H9 (cell line): ENCODE results near the gene TSG101. TPM values are rescaled to one million over a fixed set of nuclear protein-coding genes. Genes with fewer than 3 reads are reported as not detected.

Source experiments
- DNase-seq: peaks from one replicate; pipeline ENCODE4 v3.0.0-alpha.2; 2017
- H2AFZ ChIP-seq: one replicate; pipeline ENCODE4 v1.6.1; 2013; ENCODE audit warnings: mild to moderate bottlenecking, low read length, control low read depth, moderate library complexity
- H2AK5ac ChIP-seq: 2 replicates; pipeline ENCODE4 v1.6.1; 2013; ENCODE audit warnings: low read length, control low read depth, mixed read lengths; ENCODE audit not compliant: insufficient read length
- H2BK120ac ChIP-seq: one replicate; pipeline ENCODE4 v1.6.1; 2013; ENCODE audit warnings: low read depth, mild to moderate bottlenecking, low read length, control low read depth, inconsistent platforms; ENCODE audit not compliant: poor library complexity, severe bottlenecking
- H2BK12ac ChIP-seq: 2 replicates; pipeline ENCODE4 v1.6.1; 2013; ENCODE audit warnings: low read length, control low read depth, mixed read lengths, low read depth; ENCODE audit not compliant: insufficient read length
- H2BK15ac ChIP-seq: 2 replicates; pipeline ENCODE4 v1.6.1; 2013; ENCODE audit warnings: low read depth, low read length, control low read depth
- H2BK20ac ChIP-seq: one replicate; pipeline ENCODE4 v1.6.1; 2013; ENCODE audit warnings: low read depth, mild to moderate bottlenecking, low read length, control low read depth, inconsistent platforms; ENCODE audit not compliant: poor library complexity, severe bottlenecking
- H2BK5ac ChIP-seq: 2 replicates; pipeline ENCODE4 v1.6.1; 2013; ENCODE audit warnings: low read length, control low read depth, mixed read lengths; ENCODE audit not compliant: insufficient read length
- H3K14ac ChIP-seq: 2 replicates; pipeline ENCODE4 v1.6.1; 2013; ENCODE audit warnings: low read length, control low read depth; ENCODE audit not compliant: insufficient read depth
- H3K18ac ChIP-seq: 2 replicates; pipeline ENCODE4 v1.6.1; 2013; ENCODE audit warnings: low read depth, mild to moderate bottlenecking, mixed read lengths, low read length, control low read depth; ENCODE audit not compliant: insufficient read length
- H3K23ac ChIP-seq: 2 replicates; pipeline ENCODE4 v1.6.1; 2013; ENCODE audit warnings: low read length, control low read depth, mixed read lengths, low read depth; ENCODE audit not compliant: insufficient read length
- H3K23me2 ChIP-seq: 2 replicates; pipeline ENCODE4 v1.6.1; 2013; ENCODE audit warnings: low read depth, mild to moderate bottlenecking, mixed read lengths, low read length, control low read depth; ENCODE audit not compliant: insufficient read length, poor library complexity, severe bottlenecking
- H3K27ac ChIP-seq: 2 replicates; pipeline ENCODE4 v1.5.1; 2013; ENCODE audit warnings: low read length, control low read depth, mixed read lengths, low read depth; ENCODE audit not compliant: insufficient read length
- H3K27me3 ChIP-seq: 2 replicates; pipeline ENCODE4 v1.6.1; 2013; ENCODE audit warnings: low read length, control low read depth, inconsistent platforms; ENCODE audit not compliant: insufficient read depth
- H3K4ac ChIP-seq: 2 replicates; pipeline ENCODE4 v1.6.1; 2013; ENCODE audit warnings: low read depth, mild to moderate bottlenecking, control low read depth, inconsistent platforms, low read length, moderate library complexity
- H3K4me1 ChIP-seq: 2 replicates; pipeline ENCODE4 v1.6.1; 2013; ENCODE audit warnings: low read length, control low read depth, inconsistent platforms; ENCODE audit not compliant: insufficient read depth
- H3K4me2 ChIP-seq: 2 replicates; pipeline ENCODE4 v1.6.1; 2013; ENCODE audit warnings: low read length, control low read depth, mixed read lengths; ENCODE audit not compliant: insufficient read length, insufficient read depth
- H3K56ac ChIP-seq: 2 replicates; pipeline ENCODE4 v1.6.1; 2013; ENCODE audit warnings: low read depth, mild to moderate bottlenecking, mixed read lengths, low read length, control low read depth; ENCODE audit not compliant: insufficient read length
- H3K79me1 ChIP-seq: 2 replicates; pipeline ENCODE4 v1.6.1; 2013; ENCODE audit warnings: low read depth, mild to moderate bottlenecking, moderate library complexity, low read length, control low read depth, inconsistent platforms; ENCODE audit not compliant: insufficient read depth, poor library complexity, severe bottlenecking
- H3K79me2 ChIP-seq: 2 replicates; pipeline ENCODE4 v1.6.1; 2013; ENCODE audit warnings: low read length, control low read depth, inconsistent platforms; ENCODE audit not compliant: insufficient read depth
- H3K9ac ChIP-seq: 2 replicates; pipeline ENCODE4 v1.6.1; 2013; ENCODE audit warnings: low read length, control low read depth, mixed read lengths; ENCODE audit not compliant: insufficient read length; ENCODE audit errors: extremely low read depth
- H3K9me3 ChIP-seq: one replicate; pipeline ENCODE4 v1.6.1; 2013; ENCODE audit warnings: low read depth, low read length, inconsistent platforms; ENCODE audit not compliant: control insufficient read depth
- H3T11ph ChIP-seq: one replicate; pipeline ENCODE4 v1.6.1; 2013; ENCODE audit warnings: mild to moderate bottlenecking, low read length, control low read depth, inconsistent platforms
- H4K20me1 ChIP-seq: one replicate; pipeline ENCODE4 v1.6.1; 2013; ENCODE audit not compliant: control insufficient read depth, insufficient read length, insufficient read depth
- H4K5ac ChIP-seq: 2 replicates; pipeline ENCODE4 v1.6.1; 2013; ENCODE audit warnings: low read depth, mild to moderate bottlenecking, mixed read lengths, low read length, control low read depth; ENCODE audit not compliant: insufficient read length
- H4K8ac ChIP-seq: replicated peaks from 2 replicates; pipeline ENCODE4 v1.6.1; 2013; ENCODE audit warnings: low read length, control low read depth, mixed read lengths, low read depth; ENCODE audit not compliant: insufficient read length
- H4K91ac ChIP-seq: 2 replicates; pipeline ENCODE4 v1.6.1; 2013; ENCODE audit warnings: low read depth, mild to moderate bottlenecking, moderate library complexity, mixed read lengths, low read length, control low read depth; ENCODE audit not compliant: insufficient read length
- H3K27ac Mint-ChIP-seq, 3 experiments: 2 replicates in 2 of 3; 3 replicates in 1 of 3; pipeline ENCODE4 v1.8.0; 2020 to 2021; ENCODE audit warnings: mixed read lengths in 3 of 3, mild to moderate bottlenecking in 1 of 3, moderate library complexity in 1 of 3
- H3K27me3 Mint-ChIP-seq: 2 replicates; pipeline ENCODE4 v1.8.0; 2021; ENCODE audit warnings: low read depth, mild to moderate bottlenecking, moderate library complexity, mixed read lengths
- H3K36me3 Mint-ChIP-seq, 3 experiments: 2 replicates in 2 of 3; 3 replicates in 1 of 3; pipeline ENCODE4 v1.8.0; 2020 to 2021; ENCODE audit warnings: low read depth in 3 of 3, mixed read lengths in 3 of 3; ENCODE audit not compliant: insufficient read depth in 1 of 3
- H3K4me1 Mint-ChIP-seq, 2 experiments: 2 replicates each; pipeline ENCODE4 v1.8.0; 2020; ENCODE audit warnings: mixed read lengths in 2 of 2
- H3K4me3 Mint-ChIP-seq, 2 experiments: 2 replicates in 1 of 2; 3 replicates in 1 of 2; pipeline ENCODE4 v1.8.0; 2020 to 2021; ENCODE audit warnings: mild to moderate bottlenecking in 2 of 2, mixed read lengths in 2 of 2, moderate library complexity in 1 of 2
- H3K9me3 Mint-ChIP-seq, 2 experiments: 2 replicates in 1 of 2; 3 replicates in 1 of 2; pipeline ENCODE4 v1.8.0; 2020; ENCODE audit warnings: mild to moderate bottlenecking in 2 of 2, mixed read lengths in 2 of 2, moderate library complexity in 1 of 2
- WGBS: extraction: QIAGEN DNeasy Blood & Tissue Kit; methylation state at CpG from one replicate; pipeline ENCODE4 v1.1.7; 2013; ENCODE audit warnings: missing lambda C conversion rate, low lambda C conversion rate, mixed read lengths; ENCODE audit not compliant: insufficient read length; ENCODE audit errors: extremely low coverage; 5-methylcytosine and 5-hydroxymethylcytosine counted together
- total RNA-seq: library from RNA; stranded (reverse); gene quantifications from 2 replicates; pipeline ENCODE4 v1.2.1, GENCODE V29; 2021
- TF ChIP-seq, protein P1 (sequence below): fragments of 200-600 bp; sonication (generic); conservative IDR thresholded peaks from 3 replicates; pipeline ENCODE4 v1.8.0; 2021; ENCODE audit warnings: antibody characterized with exemption, mild to moderate bottlenecking

The TSG101 gene
- total RNA-seq, 1 experiment from 2014 or later, result 50.3 TPM

DNA sequence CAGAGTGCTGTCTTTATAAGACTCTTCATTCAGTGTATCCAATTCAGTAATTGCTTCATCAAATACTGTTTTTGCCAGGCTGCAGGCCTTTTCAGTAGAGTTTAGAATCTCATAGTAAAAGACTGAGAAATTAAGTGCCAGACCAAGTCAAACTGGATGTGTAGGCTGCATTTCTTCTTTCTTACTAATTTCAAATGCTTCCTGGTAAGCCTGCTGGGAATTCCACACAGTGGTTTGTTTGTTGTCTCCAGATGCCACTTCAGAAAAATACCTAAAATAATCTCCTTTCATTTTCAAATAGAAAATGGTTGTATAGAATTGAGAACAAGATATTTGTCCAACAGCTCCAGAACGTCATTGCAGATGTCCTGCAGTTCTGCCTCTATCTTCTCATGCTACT is 36.4 kb downstream of the TSG101 start:
- Histone ChIP-seq H4K91ac (no peak overlapping the region), H2BK120ac (no peak overlapping the region), H3K27me3 (no peaks in the 10 kb centered on the region), H3K9me3 (no peaks in the 10 kb centered on the region), H3K56ac (no peak overlapping the region), H2BK5ac (no peak overlapping the region), H3K4me1 (no peaks in the 10 kb centered on the region), H3K4ac (no peak overlapping the region), H4K8ac (no peak overlapping the region), H2BK12ac (no peak overlapping the region), H2AFZ (no peak overlapping the region), H2AK5ac (no peak overlapping the region), H3K23ac (no peak overlapping the region), H3K14ac (no peak overlapping the region), H3K23me2 (no peaks in the 10 kb centered on the region), H4K20me1 (no peaks in the 10 kb centered on the region), H2BK20ac (no peak overlapping the region), H3T11ph (no peak overlapping the region), H3K9ac (no peak overlapping the region), H3K79me2 (no peaks in the 10 kb centered on the region), H3K27ac (no peak overlapping the region), H3K18ac (no peak overlapping the region), H2BK15ac (no peak overlapping the region), H4K5ac (no peak overlapping the region), H3K79me1 (no peaks in the 10 kb centered on the region), H3K4me2 (no peak overlapping the region)
- WGBS, result no CpG with 5 or more reads among the region's 1 CpG
- H3K4me1 Mint-ChIP-seq, result no peaks in the 10 kb centered on the region
- DNase-seq, result no peak
- TF ChIP-seq, protein P1, sequence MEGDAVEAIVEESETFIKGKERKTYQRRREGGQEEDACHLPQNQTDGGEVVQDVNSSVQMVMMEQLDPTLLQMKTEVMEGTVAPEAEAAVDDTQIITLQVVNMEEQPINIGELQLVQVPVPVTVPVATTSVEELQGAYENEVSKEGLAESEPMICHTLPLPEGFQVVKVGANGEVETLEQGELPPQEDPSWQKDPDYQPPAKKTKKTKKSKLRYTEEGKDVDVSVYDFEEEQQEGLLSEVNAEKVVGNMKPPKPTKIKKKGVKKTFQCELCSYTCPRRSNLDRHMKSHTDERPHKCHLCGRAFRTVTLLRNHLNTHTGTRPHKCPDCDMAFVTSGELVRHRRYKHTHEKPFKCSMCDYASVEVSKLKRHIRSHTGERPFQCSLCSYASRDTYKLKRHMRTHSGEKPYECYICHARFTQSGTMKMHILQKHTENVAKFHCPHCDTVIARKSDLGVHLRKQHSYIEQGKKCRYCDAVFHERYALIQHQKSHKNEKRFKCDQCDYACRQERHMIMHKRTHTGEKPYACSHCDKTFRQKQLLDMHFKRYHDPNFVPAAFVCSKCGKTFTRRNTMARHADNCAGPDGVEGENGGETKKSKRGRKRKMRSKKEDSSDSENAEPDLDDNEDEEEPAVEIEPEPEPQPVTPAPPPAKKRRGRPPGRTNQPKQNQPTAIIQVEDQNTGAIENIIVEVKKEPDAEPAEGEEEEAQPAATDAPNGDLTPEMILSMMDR, result no peak
- no peaks in the 10 kb centered on the region for H3K27me3 Mint-ChIP-seq
- H3K9me3 Mint-ChIP-seq, result no peaks in the 10 kb centered on the region
- H3K27ac Mint-ChIP-seq, result no peak overlapping the region
- peaks cover 6 to 35% (median 30%) of the 10 kb centered on the region in 3 experiments; a peak in 6 of 7 replicates for H3K36me3 Mint-ChIP-seq
- no peak overlapping the region for H3K4me3 Mint-ChIP-seq
